GM21367 (cell line): ENCODE data around the gene IGIP.
"Not testable (repeated sequence)": the region's sequence is repeated elsewhere in the genome, so short reads cannot be mapped to it uniquely, and the experiment has no call there.

Source experiments
- ATAC-seq: cut with Tn5 transposase; IDR thresholded peaks from one replicate; pipeline ENCODE4 v1.9.1; 2021; ENCODE audit not compliant: unreplicated experiment

IGIP gene

GRCh38 chr5:140140435-140140834, 14.7 kb downstream of the IGIP start:
- no peak for ATAC-seq

- ATAC-seq, result no peak
These were observed 15.5 kb downstream of the IGIP start for GRCh38 chr5:140141241-140141640.

GRCh38 chr5:140142246-140142645, 16.5 kb downstream of the IGIP start:
- ATAC-seq, result no peak

GRCh38 chr5:140142856-140143255, 17.1 kb downstream of the IGIP start:
- ATAC-seq, result no peak

GRCh38 chr5:140143521-140144258, 18.0 kb downstream of the IGIP start:
- no peak for ATAC-seq

GRCh38 chr5:140145256-140145655, 19.5 kb downstream of the IGIP start:
- ATAC-seq, result no peak

- peak; percentile 50 for ATAC-seq
These were observed 20.2 kb downstream of the IGIP start for GRCh38 chr5:140145818-140146522.

GRCh38 chr5:140146523-140146842, 20.7 kb downstream of the IGIP start:
- ATAC-seq, result no peak

GRCh38 chr5:140147460-140147859, 21.7 kb downstream of the IGIP start:
- ATAC-seq, result no peak

- no peak for ATAC-seq
These were observed 22.8 kb downstream of the IGIP start for GRCh38 chr5:140148508-140148907.

- ATAC-seq, result no peak
These were observed 24.5 kb downstream of the IGIP start for GRCh38 chr5:140150201-140150600.

GRCh38 chr5:140151144-140152021, 25.6 kb downstream of the IGIP start:
- ATAC-seq, result no peak

- no peak for ATAC-seq
These were observed 26.6 kb downstream of the IGIP start for GRCh38 chr5:140152022-140152999.

GRCh38 chr5:140153255-140153654, 27.5 kb downstream of the IGIP start:
- ATAC-seq, result no peak

GRCh38 chr5:140153905-140154304, 28.2 kb downstream of the IGIP start:
- no peak for ATAC-seq

- not testable (repeated sequence) for ATAC-seq
These were observed 29.1 kb downstream of the IGIP start for GRCh38 chr5:140154710-140155381.

- ATAC-seq, result peak; percentile 95
These were observed 31.5 kb downstream of the IGIP start for GRCh38 chr5:140157032-140157781.

- ATAC-seq, result no peak
These were observed 33.5 kb downstream of the IGIP start for GRCh38 chr5:140159014-140159927.
